A549 (cell line): ENCODE data around the gene C1QC. TPM values are rescaled to one million over a fixed set of nuclear protein-coding genes. Genes with fewer than 3 reads are reported as not detected.

ENCODE experiments used
- ATAC-seq, 2 experiments: fragments of 200-7000 bp in 1 of 2; fragments of >200 bp in 1 of 2; cut with Nextera tagmentation in 1 of 2; cut with Tn5 transposase in 1 of 2; 3 replicates each; pipeline versions ENCODE4 v1.8.0 to v1.9.1; 2018 to 2020; ENCODE audit warnings: mild to moderate bottlenecking in 1 of 2, moderate library complexity in 1 of 2
- CTCF ChIA-PET: fragments of 300-600 bp; sonication (Branson Sonifier 250); formaldehyde crosslinking; extraction: SDS; loops from one replicate; lab custom pipeline; 2021; ENCODE audit warnings: antibody characterized with exemption, inconsistent platforms; lab: Yijun Ruan, JAX
- POLR2A ChIA-PET: fragments of 350-600 bp; formaldehyde crosslinking; extraction: SDS; loops from one replicate; lab custom pipeline; 2021; ENCODE audit warnings: antibody characterized with exemption, inconsistent platforms; lab: Yijun Ruan, JAX
- DNase-seq, 2 experiments: peaks; one replicate each; pipeline versions ENCODE4 v3.0.0 to v3.0.0-alpha.2; 2011 to 2016; ENCODE audit warnings: low read depth in 1 of 2, low spot score in 1 of 2
- FAIRE-seq: peaks from 2 replicates; lab custom pipeline; 2011; peaks lifted over from hg19 to GRCh38; lab: Jason Lieb, UNC
- H3K27ac ChIP-seq, 2 experiments: fragments of >200 bp; sonication (Bioruptor Twin); formaldehyde crosslinking; 3 replicates each; pipeline ENCODE4 v1.5.1; 2016 to 2017
- H3K4me1 ChIP-seq: fragments of >200 bp; sonication (Bioruptor Twin); formaldehyde crosslinking; 3 replicates; pipeline ENCODE4 v1.6.1; 2016
- H3K4me2 ChIP-seq: fragments of >200 bp; sonication (Bioruptor Twin); formaldehyde crosslinking; 3 replicates; pipeline ENCODE4 v1.6.1; 2016
- H3K4me3 ChIP-seq: fragments of >200 bp; sonication (Bioruptor Twin); formaldehyde crosslinking; 3 replicates; pipeline ENCODE4 v1.5.1; 2016
- H3K9me3 ChIP-seq: fragments of >200 bp; sonication (Bioruptor Twin); formaldehyde crosslinking; 3 replicates; pipeline ENCODE4 v1.6.1; 2016
- ATOH8 ChIP-seq: fragments of 250-450 bp; sonication (Bioruptor Pico); IDR thresholded peaks from 2 replicates; pipeline ENCODE4 v1.5.0; 2020; ENCODE audit warnings: low read depth, mild to moderate bottlenecking, moderate library complexity
- CHD4 ChIP-seq: fragments of 200-600 bp; sonication (generic); IDR thresholded peaks from 2 replicates; pipeline ENCODE4 v1.6.1; 2016; ENCODE audit warnings: antibody characterized with exemption, mild to moderate bottlenecking, borderline replicate concordance
- E2F6 ChIP-seq: IDR thresholded peaks from 2 replicates; pipeline ENCODE4 v1.6.1; 2012; ENCODE audit warnings: low read depth, borderline replicate concordance
- EHMT2 ChIP-seq: fragments of 200-600 bp; sonication (generic); IDR thresholded peaks from 2 replicates; pipeline ENCODE4 v1.6.1; 2016; ENCODE audit warnings: antibody characterized with exemption, low read depth, mild to moderate bottlenecking, moderate library complexity
- FOSL2 ChIP-seq, 2 experiments: fragments of 450-650 bp in 1 of 2; fragments of >200 bp in 1 of 2; sonication (Bioruptor Twin) in 1 of 2; formaldehyde crosslinking; IDR thresholded peaks; 2 replicates each; pipeline versions ENCODE4 v1.5.0 to v1.6.1; 2016 to 2020; ENCODE audit warnings: mild to moderate bottlenecking in 1 of 2, moderate library complexity in 1 of 2
- FOXS1 ChIP-seq: fragments of 250-450 bp; sonication (Bioruptor Pico); IDR thresholded peaks from 2 replicates; pipeline ENCODE4 v1.5.0; 2020; ENCODE audit warnings: mild to moderate bottlenecking, moderate library complexity
- HDAC2 ChIP-seq: fragments of 200-600 bp; sonication (generic); IDR thresholded peaks from 2 replicates; pipeline ENCODE4 v1.6.1; 2016
- HES2 ChIP-seq: fragments of >200 bp; sonication (Bioruptor Twin); formaldehyde crosslinking; IDR thresholded peaks from 2 replicates; pipeline ENCODE4 v1.6.1; 2016
- HEYL ChIP-seq: fragments of 250-450 bp; sonication (Bioruptor Pico); IDR thresholded peaks from 2 replicates; pipeline ENCODE4 v1.8.0; 2021; ENCODE audit warnings: mild to moderate bottlenecking, moderate library complexity
- HOXA7 ChIP-seq: fragments of 250-450 bp; sonication (Bioruptor Pico); IDR thresholded peaks from 2 replicates; pipeline ENCODE4 v1.5.0; 2020; ENCODE audit warnings: mild to moderate bottlenecking, moderate library complexity
- JUN ChIP-seq, 2 experiments: fragments of >200 bp; sonication (Bioruptor Twin); formaldehyde crosslinking; IDR thresholded peaks; 2 replicates in 1 of 2; 3 replicates in 1 of 2; pipeline ENCODE4 v1.6.1; 2016 to 2017
- KDM5A ChIP-seq: fragments of 200-600 bp; sonication (generic); IDR thresholded peaks from 2 replicates; pipeline ENCODE4 v1.6.1; 2016; ENCODE audit warnings: antibody characterized with exemption, mild to moderate bottlenecking
- MAX ChIP-seq: IDR thresholded peaks from 2 replicates; pipeline ENCODE4 v1.6.1; 2012
- NR3C1 ChIP-seq: fragments of >200 bp; sonication (Bioruptor Twin); formaldehyde crosslinking; IDR thresholded peaks from 3 replicates; pipeline ENCODE4 v1.6.1; 2017
- PHF8 ChIP-seq: fragments of 200-600 bp; sonication (generic); IDR thresholded peaks from 2 replicates; pipeline ENCODE4 v1.6.1; 2016; ENCODE audit warnings: low read depth, mild to moderate bottlenecking, antibody characterized with exemption, moderate library complexity, borderline replicate concordance
- RAD21 ChIP-seq, 2 experiments: fragments of >200 bp in 1 of 2; sonication (Bioruptor Twin) in 1 of 2; formaldehyde crosslinking in 1 of 2; IDR thresholded peaks in 1 of 2; conservative IDR thresholded peaks in 1 of 2; 2 replicates in 1 of 2; 3 replicates in 1 of 2; pipeline ENCODE4 v1.6.1; 2012 to 2018; ENCODE audit warnings: inconsistent platforms in 1 of 2
- RFX5 ChIP-seq: fragments of 450-650 bp; IDR thresholded peaks from 2 replicates; pipeline ENCODE4 v1.7.1; 2014; ENCODE audit warnings: antibody characterized with exemption, mild to moderate bottlenecking, moderate library complexity
- SMC3 ChIP-seq: fragments of >200 bp; sonication (Bioruptor Twin); formaldehyde crosslinking; IDR thresholded peaks from 3 replicates; pipeline ENCODE4 v1.6.1; 2018; ENCODE audit warnings: inconsistent platforms
- TFCP2L1 ChIP-seq: fragments of 250-450 bp; sonication (Bioruptor Pico); IDR thresholded peaks from 2 replicates; pipeline ENCODE4 v1.5.0; 2021; ENCODE audit warnings: mild to moderate bottlenecking
- ZNF302 ChIP-seq: fragments of 250-450 bp; sonication (Bioruptor Pico); IDR thresholded peaks from 2 replicates; pipeline ENCODE4 v1.9.0; 2021; ENCODE audit warnings: inconsistent platforms, mild to moderate bottlenecking, moderate library complexity
- ZSCAN20 ChIP-seq: fragments of 250-450 bp; sonication (Bioruptor Pico); IDR thresholded peaks from 2 replicates; pipeline ENCODE4 v1.8.0; 2022; ENCODE audit warnings: mild to moderate bottlenecking, moderate library complexity
- WGBS: methylation state at CpG from one replicate; pipeline ENCODE4 v1.1.6; 2017; ENCODE audit errors: missing lambda C conversion rate; 5-methylcytosine and 5-hydroxymethylcytosine counted together
- polyA plus RNA-seq, 4 experiments: library from polyadenylated mRNA; depleted of rRNA in 3 of 4; stranded (reverse); fragments of >200 nt; fragmentation: RNase III in 1 of 4; extraction: RNeasy Plus Mini Kit Qiagen cat#74134 plus additional on column Dnase treatment in 1 of 4; gene quantifications; 2 replicates in 3 of 4; 3 replicates in 1 of 4; pipeline ENCODE4 v1.2.3, GENCODE V29; 2011 to 2017
- TF ChIP-seq, protein P1 (sequence below): fragments of >200 bp; sonication (Bioruptor Twin); formaldehyde crosslinking; IDR thresholded peaks from 3 replicates; pipeline ENCODE4 v1.5.1; 2016
- TF ChIP-seq, protein P2 (sequence below): fragments of >200 bp; sonication (Bioruptor Twin); formaldehyde crosslinking; IDR thresholded peaks from 3 replicates; pipeline ENCODE4 v1.6.1; 2016
- TF ChIP-seq, protein P3 (sequence below): fragments of 150-350 bp; IDR thresholded peaks from 2 replicates; pipeline ENCODE4 v1.6.1; 2014; ENCODE audit warnings: low read depth, mild to moderate bottlenecking, low read length
- TF ChIP-seq, protein P4 (sequence below): fragments of 200-600 bp; sonication (generic); IDR thresholded peaks from 2 replicates; pipeline ENCODE4 v1.6.1; 2016; ENCODE audit warnings: antibody characterized with exemption, mild to moderate bottlenecking, moderate library complexity

The C1QC gene
- polyA plus RNA-seq, 2 of the 4 experiments (the other 2 are of a cell fraction), result not detected

DNA sequence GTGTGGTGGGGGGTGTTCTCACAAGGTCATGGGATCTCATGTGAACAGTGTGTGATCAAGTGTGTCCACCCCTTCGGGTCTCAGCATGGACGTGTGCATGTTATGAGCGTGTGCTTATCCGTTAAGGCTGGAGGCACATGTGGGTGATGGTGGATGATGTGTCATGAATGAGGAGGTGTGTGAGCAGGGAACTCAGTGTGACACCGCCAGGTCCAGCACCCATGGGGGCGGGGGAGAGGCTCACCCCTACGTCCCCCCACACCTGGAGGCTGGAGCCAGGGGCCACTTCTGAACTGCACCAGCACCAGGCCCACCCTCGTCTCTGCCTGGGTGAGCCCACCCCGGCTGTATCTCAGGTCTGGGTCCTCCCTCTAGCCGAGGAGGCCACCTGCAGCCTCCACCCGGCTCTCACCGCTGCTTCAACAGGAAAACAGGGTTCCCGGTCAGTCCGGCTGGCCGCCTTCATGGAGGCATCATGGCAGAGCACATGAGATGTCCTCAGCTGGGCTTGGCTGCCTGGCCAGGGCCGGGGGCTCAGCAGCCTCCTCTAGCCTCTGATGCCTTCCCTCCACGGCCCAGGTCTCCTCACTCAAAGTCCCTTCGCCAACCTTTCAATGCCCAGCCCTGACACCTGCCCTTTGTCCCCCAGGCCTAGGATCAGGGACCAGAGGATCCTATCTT lies 41.2 kb upstream of the C1QC start:
- ATAC-seq (no peak), FAIRE-seq (no peak)
- Histone ChIP-seq H3K4me1 (no peaks in the 10 kb centered on the region), H3K4me2 (no peak overlapping the region)
- 63% methylated on average over 15 of the region's 18 CpGs for WGBS
- CTCF ChIA-PET, result no interaction called here
- TF ChIP-seq CHD4 (no peak), KDM5A (no peak), ZNF302 (no peak), MAX (no peak), SMC3 (no peak), ZSCAN20 (no peak), JUN (IDR thresholded peaks at IDR 0.05) (no peak), HES2 (no peak), FOXS1 (CRISPR knock-in tag) (no peak), ATOH8 (CRISPR knock-in tag) (no peak), HEYL (no peak), PHF8 (no peak), HOXA7 (CRISPR knock-in tag) (no peak), EHMT2 (no peak)
- TF ChIP-seq, protein P1, sequence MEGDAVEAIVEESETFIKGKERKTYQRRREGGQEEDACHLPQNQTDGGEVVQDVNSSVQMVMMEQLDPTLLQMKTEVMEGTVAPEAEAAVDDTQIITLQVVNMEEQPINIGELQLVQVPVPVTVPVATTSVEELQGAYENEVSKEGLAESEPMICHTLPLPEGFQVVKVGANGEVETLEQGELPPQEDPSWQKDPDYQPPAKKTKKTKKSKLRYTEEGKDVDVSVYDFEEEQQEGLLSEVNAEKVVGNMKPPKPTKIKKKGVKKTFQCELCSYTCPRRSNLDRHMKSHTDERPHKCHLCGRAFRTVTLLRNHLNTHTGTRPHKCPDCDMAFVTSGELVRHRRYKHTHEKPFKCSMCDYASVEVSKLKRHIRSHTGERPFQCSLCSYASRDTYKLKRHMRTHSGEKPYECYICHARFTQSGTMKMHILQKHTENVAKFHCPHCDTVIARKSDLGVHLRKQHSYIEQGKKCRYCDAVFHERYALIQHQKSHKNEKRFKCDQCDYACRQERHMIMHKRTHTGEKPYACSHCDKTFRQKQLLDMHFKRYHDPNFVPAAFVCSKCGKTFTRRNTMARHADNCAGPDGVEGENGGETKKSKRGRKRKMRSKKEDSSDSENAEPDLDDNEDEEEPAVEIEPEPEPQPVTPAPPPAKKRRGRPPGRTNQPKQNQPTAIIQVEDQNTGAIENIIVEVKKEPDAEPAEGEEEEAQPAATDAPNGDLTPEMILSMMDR, result no peak
- TF ChIP-seq, protein P2, sequence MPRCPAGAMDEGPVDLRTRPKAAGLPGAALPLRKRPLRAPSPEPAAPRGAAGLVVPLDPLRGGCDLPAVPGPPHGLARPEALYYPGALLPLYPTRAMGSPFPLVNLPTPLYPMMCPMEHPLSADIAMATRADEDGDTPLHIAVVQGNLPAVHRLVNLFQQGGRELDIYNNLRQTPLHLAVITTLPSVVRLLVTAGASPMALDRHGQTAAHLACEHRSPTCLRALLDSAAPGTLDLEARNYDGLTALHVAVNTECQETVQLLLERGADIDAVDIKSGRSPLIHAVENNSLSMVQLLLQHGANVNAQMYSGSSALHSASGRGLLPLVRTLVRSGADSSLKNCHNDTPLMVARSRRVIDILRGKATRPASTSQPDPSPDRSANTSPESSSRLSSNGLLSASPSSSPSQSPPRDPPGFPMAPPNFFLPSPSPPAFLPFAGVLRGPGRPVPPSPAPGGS, result no peak
- TF ChIP-seq, protein P3, sequence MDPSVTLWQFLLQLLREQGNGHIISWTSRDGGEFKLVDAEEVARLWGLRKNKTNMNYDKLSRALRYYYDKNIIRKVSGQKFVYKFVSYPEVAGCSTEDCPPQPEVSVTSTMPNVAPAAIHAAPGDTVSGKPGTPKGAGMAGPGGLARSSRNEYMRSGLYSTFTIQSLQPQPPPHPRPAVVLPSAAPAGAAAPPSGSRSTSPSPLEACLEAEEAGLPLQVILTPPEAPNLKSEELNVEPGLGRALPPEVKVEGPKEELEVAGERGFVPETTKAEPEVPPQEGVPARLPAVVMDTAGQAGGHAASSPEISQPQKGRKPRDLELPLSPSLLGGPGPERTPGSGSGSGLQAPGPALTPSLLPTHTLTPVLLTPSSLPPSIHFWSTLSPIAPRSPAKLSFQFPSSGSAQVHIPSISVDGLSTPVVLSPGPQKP, result no peak
- TF ChIP-seq, all 56 proteins: peak for 0
- Histone ChIP-seq H3K4me3 (no peak overlapping the region), H3K9me3 (no peaks in the 10 kb centered on the region), H3K27ac (no peak overlapping the region)
- DNase-seq, result no peak
- POLR2A ChIA-PET, result no interaction called here

- CTCF ChIA-PET, result interaction anchor here (1.1 to 1.3 kb wide), 2 partner anchors 11 to 501 kb away, joined by 3 read pairs; no protein-coding TSS in a partner anchor
- DNase-seq, result no peak
- TF ChIP-seq MAX (no peak), TFCP2L1 (no peak), HDAC2 (no peak), ZSCAN20 (no peak), EHMT2 (no peak), NR3C1 (no peak), FOSL2 (IDR thresholded peaks at IDR 0.05) (no peak), FOSL2 (CRISPR knock-in tag; IDR thresholded peaks at IDR 0.05) (no peak), RFX5 (no peak), E2F6 (no peak), ZNF302 (no peak), RAD21 (conservative IDR thresholded peaks at IDR 0.05 in 1 of 2, IDR thresholded peaks at IDR 0.05 in 1 of 2) (no peak)
- TF ChIP-seq, protein P4, sequence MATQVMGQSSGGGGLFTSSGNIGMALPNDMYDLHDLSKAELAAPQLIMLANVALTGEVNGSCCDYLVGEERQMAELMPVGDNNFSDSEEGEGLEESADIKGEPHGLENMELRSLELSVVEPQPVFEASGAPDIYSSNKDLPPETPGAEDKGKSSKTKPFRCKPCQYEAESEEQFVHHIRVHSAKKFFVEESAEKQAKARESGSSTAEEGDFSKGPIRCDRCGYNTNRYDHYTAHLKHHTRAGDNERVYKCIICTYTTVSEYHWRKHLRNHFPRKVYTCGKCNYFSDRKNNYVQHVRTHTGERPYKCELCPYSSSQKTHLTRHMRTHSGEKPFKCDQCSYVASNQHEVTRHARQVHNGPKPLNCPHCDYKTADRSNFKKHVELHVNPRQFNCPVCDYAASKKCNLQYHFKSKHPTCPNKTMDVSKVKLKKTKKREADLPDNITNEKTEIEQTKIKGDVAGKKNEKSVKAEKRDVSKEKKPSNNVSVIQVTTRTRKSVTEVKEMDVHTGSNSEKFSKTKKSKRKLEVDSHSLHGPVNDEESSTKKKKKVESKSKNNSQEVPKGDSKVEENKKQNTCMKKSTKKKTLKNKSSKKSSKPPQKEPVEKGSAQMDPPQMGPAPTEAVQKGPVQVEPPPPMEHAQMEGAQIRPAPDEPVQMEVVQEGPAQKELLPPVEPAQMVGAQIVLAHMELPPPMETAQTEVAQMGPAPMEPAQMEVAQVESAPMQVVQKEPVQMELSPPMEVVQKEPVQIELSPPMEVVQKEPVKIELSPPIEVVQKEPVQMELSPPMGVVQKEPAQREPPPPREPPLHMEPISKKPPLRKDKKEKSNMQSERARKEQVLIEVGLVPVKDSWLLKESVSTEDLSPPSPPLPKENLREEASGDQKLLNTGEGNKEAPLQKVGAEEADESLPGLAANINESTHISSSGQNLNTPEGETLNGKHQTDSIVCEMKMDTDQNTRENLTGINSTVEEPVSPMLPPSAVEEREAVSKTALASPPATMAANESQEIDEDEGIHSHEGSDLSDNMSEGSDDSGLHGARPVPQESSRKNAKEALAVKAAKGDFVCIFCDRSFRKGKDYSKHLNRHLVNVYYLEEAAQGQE, result no peak
Observed at GRCh38 chr1:22606161-22606560, 37.3 kb upstream of the C1QC start.

More at GRCh38 chr1:22606161-22606560, 37.3 kb upstream of the C1QC start:
- Histone ChIP-seq H3K27ac (no peak overlapping the region), H3K9me3 (no peaks in the 10 kb centered on the region), H3K4me1 (no peaks in the 10 kb centered on the region), H3K4me3 (no peak overlapping the region), H3K4me2 (no peak overlapping the region)
- FAIRE-seq, result no peak
- no peak for ATAC-seq
- POLR2A ChIA-PET, result no interaction called here
- 49% methylated on average over 4 of the region's 4 CpGs for WGBS
